AG09319 (cell line): ENCODE data around the gene ZNF512B.

ENCODE experiments used
- DNase-seq: peaks from one replicate; pipeline ENCODE4 v3.0.0-alpha.2; 2010; ENCODE audit warnings: low read depth; ENCODE audit errors: extremely low read depth
- CTCF ChIP-seq: IDR thresholded peaks from 2 replicates; pipeline ENCODE4 v1.5.1; 2011; ENCODE audit warnings: low read depth, mild to moderate bottlenecking, inconsistent platforms, low read length, moderate library complexity

Gene ZNF512B

GRCh38 chr20:63942969-63943807 lies 26.5 kb downstream of the ZNF512B start:
- DNase-seq: no peak
- TF ChIP-seq CTCF: no peak

GRCh38 chr20:63942250-63942951 lies 27.3 kb downstream of the ZNF512B start:
- DNase-seq: no peak
- TF ChIP-seq CTCF: no peak

- no peak for DNase-seq
- TF ChIP-seq CTCF: no peak
Measured at GRCh38 chr20:63941282-63942081, 28.2 kb downstream of the ZNF512B start.

GRCh38 chr20:63940472-63941266 lies 29.1 kb downstream of the ZNF512B start:
- TF ChIP-seq CTCF: no peak
- DNase-seq: no peak

DNA sequence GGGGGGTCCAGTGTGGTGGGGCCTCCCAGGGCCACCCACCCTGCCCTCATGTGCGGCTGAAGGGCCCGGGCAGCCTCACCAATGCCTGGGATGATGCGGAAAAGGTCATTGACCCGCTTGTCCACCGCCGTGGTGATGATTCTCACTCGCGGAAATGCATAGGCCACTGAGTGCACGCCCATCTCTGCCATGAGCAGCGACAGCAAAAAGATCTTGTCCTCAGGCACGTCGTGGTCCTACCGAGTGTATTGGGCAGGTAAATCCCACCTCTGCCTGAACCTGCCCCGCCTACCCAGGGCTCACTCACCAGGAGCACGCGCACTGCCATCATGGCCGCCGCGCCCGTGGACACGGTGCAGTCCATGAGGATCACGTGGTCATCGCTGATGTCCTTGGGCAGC lies 29.7 kb downstream of the ZNF512B start:
- DNase-seq: no peak
- no peak for TF ChIP-seq CTCF

DNA sequence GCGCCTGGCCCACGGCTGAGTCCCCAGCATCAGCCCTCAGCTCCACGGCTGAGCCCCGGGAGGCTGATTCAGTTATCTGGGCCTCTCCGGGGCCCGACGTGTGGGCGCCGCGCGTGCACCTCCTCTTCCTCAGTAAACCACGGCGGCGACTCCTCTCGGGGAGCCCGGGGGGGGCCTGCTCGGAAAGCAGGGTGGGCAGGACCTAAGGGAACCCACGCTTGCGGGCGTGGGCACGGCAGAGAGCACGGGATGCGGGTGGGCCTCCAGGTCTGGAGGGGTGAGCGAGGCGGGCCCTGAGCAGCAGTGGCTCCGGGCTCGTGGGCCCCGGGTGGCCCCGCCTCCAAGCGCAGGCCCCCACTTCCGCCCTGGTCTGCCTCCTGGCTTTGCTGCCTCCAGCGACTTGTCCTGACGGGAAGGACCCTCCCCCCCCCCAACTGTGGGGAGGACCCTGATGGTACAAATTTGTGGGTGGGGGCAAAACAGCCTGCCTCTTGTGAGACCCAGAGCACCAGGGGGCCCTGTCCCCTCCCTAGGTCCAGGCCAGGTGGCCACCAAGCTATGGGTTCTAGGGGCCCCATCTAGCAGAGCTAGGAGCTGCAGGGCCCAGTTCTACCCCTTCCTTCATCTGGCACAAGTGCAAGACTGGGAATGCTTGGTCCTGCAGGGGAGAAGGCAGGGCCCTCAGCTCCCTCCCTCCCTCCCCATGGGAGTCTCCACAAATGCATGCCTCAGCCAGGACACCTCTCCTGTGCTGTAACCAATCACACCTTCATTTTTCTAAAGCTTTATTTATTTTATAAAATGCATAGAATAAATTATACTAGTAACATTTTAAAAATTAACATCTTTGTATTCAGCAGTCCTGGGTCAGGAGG lies 30.4 kb downstream of the ZNF512B start:
- no peak for TF ChIP-seq CTCF
- DNase-seq: no peak
